ENCODE results near the gene GSTA4.
"Not testable (repeated sequence)": the region's sequence is repeated elsewhere in the genome, so short reads cannot be mapped to it uniquely, and the experiment has no call there.

The GSTA4 gene

GRCh38 chr6:53011979-53012378 is 16.9 kb upstream of the GSTA4 start:
- DNase-seq: no peak

- DNase-seq: no peak
Measured at GRCh38 chr6:53010504-53010903, 15.4 kb upstream of the GSTA4 start.

- DNase-seq: no peak
Measured at GRCh38 chr6:53009511-53009910, 14.4 kb upstream of the GSTA4 start.

- DNase-seq: no peak
Measured at GRCh38 chr6:53009056-53009455, 14.0 kb upstream of the GSTA4 start.

- not testable (repeated sequence) for DNase-seq
Measured at GRCh38 chr6:53008192-53008687, 13.2 kb upstream of the GSTA4 start.

GRCh38 chr6:53005663-53006250 is 10.7 kb upstream of the GSTA4 start:
- DNase-seq: no peak

- DNase-seq: no peak
Measured at GRCh38 chr6:52999456-52999855, 4.4 kb upstream of the GSTA4 start.

- no peak for DNase-seq
Measured at GRCh38 chr6:52998603-52999002, 3.5 kb upstream of the GSTA4 start.

GRCh38 chr6:52995913-52996645 is 995 bp upstream of the GSTA4 start:
- DNase-seq: peak; percentile 3

GRCh38 chr6:52994839-52995088 is 320 bp downstream of the GSTA4 start:
- no peak for DNase-seq

- no peak for DNase-seq
Measured at GRCh38 chr6:52994031-52994838, 849 bp downstream of the GSTA4 start.

GRCh38 chr6:52992980-52993920 is 1.8 kb downstream of the GSTA4 start:
- no peak for DNase-seq

GRCh38 chr6:52990342-52990741 is 4.7 kb downstream of the GSTA4 start:
- no peak for DNase-seq

- no peak for DNase-seq
Measured at GRCh38 chr6:52985228-52985627, 9.9 kb downstream of the GSTA4 start.

GRCh38 chr6:52984247-52984646 is 10.8 kb downstream of the GSTA4 start:
- peak; percentile 7 for DNase-seq

GRCh38 chr6:52983159-52983848 is 11.8 kb downstream of the GSTA4 start:
- DNase-seq: no peak

- no peak for DNase-seq
Measured at GRCh38 chr6:52982680-52983079, 12.4 kb downstream of the GSTA4 start.

GRCh38 chr6:52981222-52981900 is 13.7 kb downstream of the GSTA4 start:
- no peak for DNase-seq

GRCh38 chr6:52976591-52977035 is 18.5 kb downstream of the GSTA4 start:
- no peak for DNase-seq

- DNase-seq: no peak
Measured at GRCh38 chr6:52976149-52976548, 18.9 kb downstream of the GSTA4 start.

GRCh38 chr6:52975580-52975979 is 19.5 kb downstream of the GSTA4 start:
- no peak for DNase-seq

- DNase-seq: no peak
Measured at GRCh38 chr6:52972989-52973388, 22.1 kb downstream of the GSTA4 start.
